ENCODE data around the gene EME1. TPM values are rescaled to one million over a fixed set of nuclear protein-coding genes. Genes with fewer than 3 reads are reported as not detected.

The EME1 gene
- polyA plus RNA-seq, 1 donor from 2014 or later, result not detected

DNA sequence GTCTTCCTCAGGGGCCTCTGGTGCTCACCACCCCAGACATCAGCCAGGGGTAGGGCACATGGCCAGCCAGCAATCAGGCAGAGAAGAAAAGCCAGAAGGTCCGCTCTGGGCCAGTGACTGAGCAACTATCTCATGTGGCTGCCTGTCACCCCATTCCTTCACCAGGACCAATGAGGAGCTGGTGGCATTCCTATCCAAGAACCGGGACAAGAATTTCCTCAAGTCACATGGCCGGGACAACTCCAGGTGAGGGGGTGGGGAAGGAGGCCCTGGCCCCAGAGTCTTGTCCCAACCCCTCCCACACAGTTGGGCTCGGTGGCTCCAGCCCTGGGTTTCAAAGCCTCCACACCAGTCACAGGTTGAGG, 17.7 kb upstream of the EME1 start:
- Mint-ChIP-seq H3K27me3 (no peaks in the 10 kb centered on the region), H3K27ac (peak overlapping the region in 1 of 3 donors; percentile 76), H3K4me1 (peaks cover 0 to 7% (median 2%) of the 10 kb centered on the region in 3 donors), H3K4me3 (no peak overlapping the region), H3K9me3 (no peaks in the 10 kb centered on the region), H3K36me3 (peaks cover 3% of the 10 kb centered on the region)

DNA sequence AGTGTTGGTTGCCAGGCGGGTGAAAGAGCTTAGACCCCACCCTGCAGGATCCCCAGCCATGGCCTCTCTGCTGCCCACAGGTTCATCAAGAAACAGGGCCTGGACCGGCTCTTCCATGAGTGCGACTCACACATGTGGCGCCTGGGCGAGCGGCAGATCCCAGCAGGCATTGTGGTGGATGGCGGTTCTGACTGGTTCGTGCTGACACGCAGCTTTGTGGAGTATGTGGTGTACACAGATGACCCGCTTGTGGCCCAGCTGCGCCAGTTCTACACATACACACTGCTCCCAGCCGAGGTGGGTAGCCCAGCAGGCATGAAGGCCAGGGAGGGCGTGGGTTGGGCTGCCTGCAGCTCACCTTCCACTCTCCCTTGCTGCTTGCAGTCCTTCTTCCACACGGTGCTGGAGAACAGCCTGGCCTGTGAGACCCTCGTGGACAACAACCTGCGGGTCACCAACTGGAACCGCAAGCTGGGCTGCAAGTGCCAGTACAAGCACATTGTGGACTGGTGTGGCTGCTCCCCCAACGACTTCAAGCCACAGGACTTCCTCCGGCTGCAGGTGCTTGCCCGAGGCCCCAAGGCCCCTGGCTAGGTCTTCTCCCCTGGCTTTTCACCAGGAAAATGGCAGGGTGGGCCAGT, 17.2 kb upstream of the EME1 start:
- H3K27ac Mint-ChIP-seq, result no peak overlapping the region
- H3K4me3 Mint-ChIP-seq, result no peak overlapping the region
- no peaks in the 10 kb centered on the region for H3K27me3 Mint-ChIP-seq
- peaks cover 0 to 2% (median 0%) of the 10 kb centered on the region in 3 donors for H3K4me1 Mint-ChIP-seq
- H3K36me3 Mint-ChIP-seq, result peaks cover 3% of the 10 kb centered on the region
- no peaks in the 10 kb centered on the region for H3K9me3 Mint-ChIP-seq

DNA sequence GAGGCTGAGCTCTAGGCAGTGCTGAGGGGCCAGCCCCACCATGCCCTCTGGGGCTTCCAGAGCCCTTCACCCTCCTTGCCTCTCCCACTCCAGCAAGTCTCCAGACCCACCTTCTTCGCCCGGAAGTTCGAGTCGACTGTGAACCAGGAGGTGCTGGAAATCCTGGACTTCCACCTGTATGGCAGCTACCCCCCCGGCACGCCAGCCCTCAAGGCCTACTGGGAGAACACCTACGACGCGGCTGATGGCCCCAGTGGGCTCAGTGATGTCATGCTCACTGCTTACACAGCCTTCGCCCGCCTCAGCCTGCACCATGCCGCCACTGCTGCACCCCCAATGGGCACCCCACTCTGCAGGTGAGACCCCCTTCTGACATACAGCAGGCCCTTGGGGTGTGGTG, 16.6 kb upstream of the EME1 start:
- Mint-ChIP-seq H3K36me3 (peaks cover 3% of the 10 kb centered on the region), H3K9me3 (no peaks in the 10 kb centered on the region), H3K27me3 (no peaks in the 10 kb centered on the region), H3K4me3 (no peak overlapping the region), H3K4me1 (peaks cover 0 to 2% (median 0%) of the 10 kb centered on the region in 3 donors), H3K27ac (no peak overlapping the region)

GRCh38 chr17:50356892-50357510, 16.0 kb upstream of the EME1 start:
- Mint-ChIP-seq H3K4me1 (peaks cover 2% of the 10 kb centered on the region in 3 donors), H3K9me3 (no peaks in the 10 kb centered on the region), H3K27ac (no peak overlapping the region), H3K4me3 (no peak overlapping the region), H3K36me3 (peaks cover 3% of the 10 kb centered on the region), H3K27me3 (no peaks in the 10 kb centered on the region)

- H3K4me1 Mint-ChIP-seq, result peaks cover 5 to 7% (median 6%) of the 10 kb centered on the region in 3 donors
- H3K36me3 Mint-ChIP-seq, result peaks cover 3% of the 10 kb centered on the region
- no peaks in the 10 kb centered on the region for H3K27me3 Mint-ChIP-seq
- no peak overlapping the region for H3K4me3 Mint-ChIP-seq
- no peaks in the 10 kb centered on the region for H3K9me3 Mint-ChIP-seq
- no peak overlapping the region for H3K27ac Mint-ChIP-seq
Observed at GRCh38 chr17:50358177-50358576, 14.9 kb upstream of the EME1 start.

GRCh38 chr17:50359005-50359699, 13.9 kb upstream of the EME1 start:
- H3K36me3 Mint-ChIP-seq, result peaks cover 3% of the 10 kb centered on the region
- H3K27me3 Mint-ChIP-seq, result no peaks in the 10 kb centered on the region
- H3K4me3 Mint-ChIP-seq, result no peak overlapping the region
- H3K9me3 Mint-ChIP-seq, result no peaks in the 10 kb centered on the region
- H3K4me1 Mint-ChIP-seq, result peaks cover 5 to 7% (median 6%) of the 10 kb centered on the region in 3 donors
- H3K27ac Mint-ChIP-seq, result peak overlapping the region in 1 of 3 donors; percentile 12

- peaks cover 2% of the 10 kb centered on the region for H3K36me3 Mint-ChIP-seq
- H3K27me3 Mint-ChIP-seq, result no peaks in the 10 kb centered on the region
- no peak overlapping the region for H3K4me3 Mint-ChIP-seq
- H3K4me1 Mint-ChIP-seq, result peaks cover 5 to 7% (median 6%) of the 10 kb centered on the region in 3 donors
- no peak overlapping the region for H3K27ac Mint-ChIP-seq
- H3K9me3 Mint-ChIP-seq, result no peaks in the 10 kb centered on the region
Observed at GRCh38 chr17:50359998-50360461, 13.0 kb upstream of the EME1 start.

DNA sequence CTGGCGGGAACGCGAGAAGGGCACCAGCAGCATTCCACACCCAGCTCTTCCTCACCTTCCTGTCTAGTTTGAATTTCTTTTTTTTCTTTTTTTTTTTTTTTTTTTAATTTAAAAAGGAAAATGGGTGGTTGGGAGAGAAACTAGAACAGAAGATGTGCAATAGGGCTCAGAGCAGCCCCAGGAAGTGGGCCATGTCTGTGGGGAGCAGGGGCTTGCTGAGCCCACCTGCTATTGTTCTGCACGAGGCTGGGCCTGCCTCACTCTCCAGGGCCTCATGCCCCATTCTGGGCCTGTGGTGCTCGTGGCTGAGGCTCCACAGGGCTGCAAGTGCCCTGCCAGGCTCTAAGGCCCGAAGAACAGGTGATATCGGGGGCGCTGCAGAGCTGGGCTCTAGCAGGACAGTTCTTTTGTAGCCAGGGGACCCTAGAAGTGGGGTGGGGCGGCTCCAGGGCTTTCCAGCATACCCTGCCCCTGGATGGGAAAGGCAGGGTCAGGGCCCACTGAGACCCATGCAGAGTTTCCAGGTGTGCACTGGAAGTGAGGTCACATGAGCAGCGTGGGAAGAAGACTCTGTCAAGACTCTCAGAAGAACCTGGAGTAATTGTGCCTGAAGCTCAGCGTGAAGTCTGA, 12.4 kb upstream of the EME1 start:
- H3K27ac Mint-ChIP-seq, result no peak overlapping the region
- H3K27me3 Mint-ChIP-seq, result no peaks in the 10 kb centered on the region
- peaks cover 1% of the 10 kb centered on the region for H3K36me3 Mint-ChIP-seq
- H3K4me3 Mint-ChIP-seq, result no peak overlapping the region
- H3K9me3 Mint-ChIP-seq, result no peaks in the 10 kb centered on the region
- peaks cover 5 to 7% (median 6%) of the 10 kb centered on the region in 3 donors for H3K4me1 Mint-ChIP-seq

GRCh38 chr17:50361561-50362480, 11.2 kb upstream of the EME1 start:
- Mint-ChIP-seq H3K27me3 (no peaks in the 10 kb centered on the region), H3K9me3 (no peaks in the 10 kb centered on the region), H3K4me1 (peaks cover 5 to 7% (median 6%) of the 10 kb centered on the region in 3 donors), H3K36me3 (peaks cover 1% of the 10 kb centered on the region), H3K4me3 (peak overlapping the region in 1 of 4 donors; percentile 7), H3K27ac (peak overlapping the region in 2 of 3 donors; percentile 4 to 69)

DNA sequence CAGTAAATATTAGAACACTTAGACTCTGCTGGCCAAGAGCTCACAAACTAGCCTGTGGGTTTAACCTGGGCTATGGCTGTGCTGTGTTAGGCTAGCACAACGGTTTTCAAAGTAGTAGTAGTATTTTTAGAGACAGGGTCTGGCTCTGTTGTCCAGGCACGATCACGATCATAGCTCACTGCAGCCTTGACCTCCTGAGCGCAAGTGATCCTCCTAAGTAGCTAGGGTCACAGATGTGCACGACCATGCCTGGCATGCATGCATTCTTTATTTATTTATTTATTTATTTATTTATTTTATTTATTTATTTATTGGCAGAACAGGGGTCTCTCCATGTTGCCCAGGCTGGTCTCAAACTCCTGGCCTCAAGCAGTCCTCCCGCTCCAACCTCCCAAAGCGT, 10.4 kb upstream of the EME1 start:
- H3K27me3 Mint-ChIP-seq, result no peaks in the 10 kb centered on the region
- H3K9me3 Mint-ChIP-seq, result no peaks in the 10 kb centered on the region
- peak overlapping the region in 1 of 3 donors; percentile 4 for H3K27ac Mint-ChIP-seq
- no peak overlapping the region for H3K4me3 Mint-ChIP-seq
- H3K36me3 Mint-ChIP-seq, result no peaks in the 10 kb centered on the region
- H3K4me1 Mint-ChIP-seq, result peaks cover 5 to 7% (median 6%) of the 10 kb centered on the region in 3 donors

DNA sequence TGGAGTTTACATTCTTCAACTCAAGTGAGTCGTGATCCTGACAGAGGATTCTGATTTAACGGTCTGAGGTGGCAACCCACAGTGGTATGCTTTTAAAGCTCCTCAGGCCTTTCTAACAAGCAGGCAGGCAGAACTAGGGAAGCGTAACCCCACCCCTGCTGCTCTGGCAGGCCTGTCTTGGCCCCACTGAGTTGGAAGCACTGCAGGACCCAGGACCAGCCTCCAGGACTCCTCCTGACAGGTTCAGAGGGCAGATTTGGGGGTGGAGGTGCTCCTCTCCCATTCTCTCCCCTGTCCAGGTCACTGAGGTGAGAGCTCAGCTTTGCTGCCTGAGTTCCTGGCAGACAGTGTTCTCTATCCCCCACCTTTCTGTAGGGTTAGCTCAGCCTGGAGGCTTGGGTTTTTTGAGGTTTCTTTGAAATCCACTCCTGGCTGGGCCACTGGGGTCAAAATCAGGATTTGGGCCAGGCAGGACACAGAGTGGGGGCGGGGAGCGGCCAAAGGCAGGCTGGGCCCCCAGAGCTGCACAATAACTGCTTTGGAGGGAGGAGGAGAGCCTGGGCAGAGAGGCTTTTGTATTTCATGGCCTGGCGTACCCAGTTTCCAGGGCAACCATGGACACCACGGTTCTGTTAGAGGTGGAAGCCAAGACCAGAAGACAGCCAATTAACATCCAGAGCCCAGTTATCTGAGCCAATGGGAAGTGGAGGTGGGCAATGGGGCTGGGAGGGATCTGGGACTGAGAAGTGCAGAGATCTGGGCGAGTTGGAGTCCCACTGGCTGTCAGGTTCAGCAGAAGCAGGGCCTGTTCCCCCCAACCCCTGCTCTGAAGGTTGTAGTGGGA, 9.6 kb upstream of the EME1 start:
- no peaks in the 10 kb centered on the region for H3K27me3 Mint-ChIP-seq
- H3K36me3 Mint-ChIP-seq, result no peaks in the 10 kb centered on the region
- H3K4me3 Mint-ChIP-seq, result no peak overlapping the region
- peaks cover 5 to 7% (median 6%) of the 10 kb centered on the region in 3 donors for H3K4me1 Mint-ChIP-seq
- no peaks in the 10 kb centered on the region for H3K9me3 Mint-ChIP-seq
- no peak overlapping the region for H3K27ac Mint-ChIP-seq

GRCh38 chr17:50364061-50364458, 9.0 kb upstream of the EME1 start:
- H3K4me1 Mint-ChIP-seq, result peaks cover 5 to 7% (median 6%) of the 10 kb centered on the region in 3 donors
- peaks cover 2% of the 10 kb centered on the region for H3K36me3 Mint-ChIP-seq
- H3K27me3 Mint-ChIP-seq, result no peaks in the 10 kb centered on the region
- no peaks in the 10 kb centered on the region for H3K9me3 Mint-ChIP-seq
- H3K4me3 Mint-ChIP-seq, result no peak overlapping the region
- no peak overlapping the region for H3K27ac Mint-ChIP-seq

DNA sequence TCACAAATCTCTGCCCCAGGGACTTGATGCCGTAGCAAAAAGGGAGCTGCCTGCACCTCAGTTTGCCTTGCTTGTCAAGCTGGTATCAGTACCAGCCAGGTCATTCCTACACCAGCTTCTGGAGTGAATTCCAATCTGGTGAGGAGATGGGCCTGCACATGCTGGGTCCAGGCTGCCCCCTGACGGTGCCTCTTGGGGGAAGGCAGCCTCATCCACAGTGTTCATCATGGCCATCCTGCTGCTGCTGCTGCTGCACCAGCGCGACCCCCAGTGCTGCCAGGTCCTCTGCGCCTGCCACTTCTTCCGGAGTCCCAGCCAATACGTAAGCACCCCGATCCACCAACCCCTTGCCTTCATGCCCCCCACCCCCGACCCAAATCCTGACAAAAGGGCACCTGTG, 8.3 kb upstream of the EME1 start:
- no peaks in the 10 kb centered on the region for H3K9me3 Mint-ChIP-seq
- H3K27me3 Mint-ChIP-seq, result no peaks in the 10 kb centered on the region
- H3K4me3 Mint-ChIP-seq, result no peak overlapping the region
- H3K27ac Mint-ChIP-seq, result no peak overlapping the region
- H3K4me1 Mint-ChIP-seq, result peaks cover 5 to 7% (median 6%) of the 10 kb centered on the region in 3 donors
- peaks cover 2% of the 10 kb centered on the region for H3K36me3 Mint-ChIP-seq

Measured in IgD-negative memory B cell (primary cell).